Activated CD4-positive, alpha-beta T cell treated with anti-CD3 and anti-CD28 coated beads, Interleukin-2, amount 10 ng/mL, durations not matched to agents 24 days and 14 days (primary cell): Measurements from ENCODE around the gene CA12. TPM values are rescaled to one million over a fixed set of nuclear protein-coding genes. Genes with fewer than 3 reads are reported as not detected.

ENCODE experiments used
- DNase-seq: peaks from one replicate; pipeline ENCODE4 v3.0.0; 2022
- H3K27ac Mint-ChIP-seq: one replicate; pipeline ENCODE4 v1.8.0; 2022; ENCODE audit warnings: mild to moderate bottlenecking, mixed read lengths
- H3K27me3 Mint-ChIP-seq: one replicate; pipeline ENCODE4 v1.8.0; 2022; ENCODE audit warnings: mixed read lengths
- H3K36me3 Mint-ChIP-seq: one replicate; pipeline ENCODE4 v1.8.0; 2022; ENCODE audit warnings: low read depth, mild to moderate bottlenecking, mixed read lengths
- H3K4me1 Mint-ChIP-seq: one replicate; pipeline ENCODE4 v1.8.0; 2021; ENCODE audit warnings: mixed read lengths
- H3K4me3 Mint-ChIP-seq: one replicate; pipeline ENCODE4 v1.8.0; 2022; ENCODE audit warnings: mild to moderate bottlenecking, moderate library complexity, mixed read lengths
- H3K9me3 Mint-ChIP-seq: one replicate; pipeline ENCODE4 v1.8.0; 2021; ENCODE audit warnings: mixed read lengths
- intact Hi-C: fragments of 100-400 bp; cut with micrococcal nuclease; formaldehyde crosslinking; loops from one replicate; pipeline ENCODE4 v1.15.1; 2023
- total RNA-seq: library from RNA; stranded (reverse); gene quantifications from 2 replicates; pipeline ENCODE4 v1.2.3, GENCODE V29; 2022

Gene CA12
- total RNA-seq, 1 donor from 2014 or later, result 0.63 TPM

DNA sequence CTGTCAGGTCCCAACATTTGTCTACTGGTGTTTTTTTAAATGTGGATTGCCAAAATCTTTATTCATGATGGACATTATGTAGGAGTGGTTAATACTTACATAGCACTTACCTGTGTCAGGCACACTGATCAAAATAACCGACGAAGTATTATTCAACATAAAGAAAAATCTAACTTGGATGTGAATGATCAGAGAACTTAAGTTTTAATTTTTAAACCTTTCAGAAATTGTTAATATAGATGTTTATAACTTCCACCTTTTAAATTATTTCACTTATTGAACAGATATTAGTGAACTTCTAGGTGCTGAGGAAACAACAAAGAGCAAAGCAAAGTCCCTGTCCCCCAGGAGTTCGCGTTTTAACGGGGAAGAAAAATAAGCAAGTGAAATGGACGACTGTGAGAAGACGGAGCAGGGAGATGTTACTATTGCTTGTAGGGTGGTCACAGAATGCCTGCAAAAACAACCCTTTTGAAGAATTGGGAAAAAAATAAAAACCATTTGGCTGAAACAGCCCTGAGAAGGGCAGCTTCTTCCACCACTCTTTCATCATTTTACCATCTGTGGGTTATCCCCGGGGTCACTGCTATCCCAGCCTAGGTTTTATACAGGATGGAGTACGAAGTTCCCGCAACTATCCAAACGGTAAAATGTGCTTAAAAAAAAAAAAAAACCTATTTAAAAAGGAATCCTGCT lies 105.2 kb downstream of the CA12 start:
- intact Hi-C loops, result loop anchor here (1.0 to 5.0 kb wide), 3 partner anchors 87 to 229 kb away; partner anchors contain the start of genes RAB8B and RPS27L
- Mint-ChIP-seq H3K27ac (peak overlapping the region; percentile 89), H3K4me3 (peak overlapping the region; percentile 93), H3K9me3 (no peaks in the 10 kb centered on the region), H3K36me3 (peaks cover 28% of the 10 kb centered on the region), H3K4me1 (peaks cover 30% of the 10 kb centered on the region), H3K27me3 (no peaks in the 10 kb centered on the region)
- no peak for DNase-seq

DNA sequence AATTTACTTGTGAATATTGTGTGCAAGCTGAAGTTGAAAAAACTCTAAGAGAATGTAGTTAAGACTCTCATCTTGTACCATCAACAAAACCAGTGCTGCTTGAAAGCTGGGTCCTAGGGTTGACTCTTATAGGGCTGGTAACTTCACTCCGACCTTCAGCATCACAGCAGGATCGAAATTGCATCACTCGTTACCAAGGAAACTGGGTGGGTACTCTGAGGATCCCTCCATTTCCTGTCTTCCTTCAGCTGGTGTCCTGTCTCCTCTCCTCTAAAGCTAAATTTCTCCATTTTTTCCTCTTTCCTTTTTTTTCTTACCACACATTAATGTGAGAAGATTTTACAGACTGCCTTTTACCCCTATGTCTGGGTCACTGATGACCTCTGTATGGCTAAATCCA lies 107.2 kb downstream of the CA12 start:
- H3K27ac Mint-ChIP-seq, result peak overlapping the region; percentile 45
- no peaks in the 10 kb centered on the region for H3K9me3 Mint-ChIP-seq
- intact Hi-C loops, result no loop called here
- DNase-seq, result peak; percentile 66
- H3K4me3 Mint-ChIP-seq, result peak overlapping the region; percentile 48
- peaks cover 34% of the 10 kb centered on the region for H3K36me3 Mint-ChIP-seq
- H3K27me3 Mint-ChIP-seq, result no peaks in the 10 kb centered on the region
- H3K4me1 Mint-ChIP-seq, result peaks cover 33% of the 10 kb centered on the region

Other genes starting within 250 kb of the CA12 start
- gene RPS27L, start 224.4 kb downstream of the CA12 start, total RNA-seq, result 167 and 179 TPM in 2 replicates
- gene RAB8B, start 192.2 kb downstream of the CA12 start, total RNA-seq, result 186 and 187 TPM in 2 replicates
- 3.7 and 3.8 TPM in 2 replicates for gene APH1B, start 104.2 kb downstream of the CA12 start, total RNA-seq
- 46.7 and 49.2 TPM in 2 replicates for gene USP3, start 122.7 kb upstream of the CA12 start, total RNA-seq
- gene FBXL22, start 215.5 kb upstream of the CA12 start, total RNA-seq, result 0.80 and 1.3 TPM in 2 replicates